ENCODE data around the gene OCA2.

Gene OCA2

GRCh38 chr15:27935328-27935727 lies 163.8 kb downstream of the OCA2 start:
- DNase-seq = no peak

GRCh38 chr15:27934782-27935181 lies 164.3 kb downstream of the OCA2 start:
- no peak for DNase-seq

- no peak for DNase-seq
These were observed 165.6 kb downstream of the OCA2 start for GRCh38 chr15:27933562-27933961.

GRCh38 chr15:27932600-27932999 lies 166.5 kb downstream of the OCA2 start:
- DNase-seq = no peak

GRCh38 chr15:27928386-27928785 lies 170.7 kb downstream of the OCA2 start:
- peak in 1 of 2 experiments; percentile 6 for DNase-seq

GRCh38 chr15:27912283-27912682 lies 186.8 kb downstream of the OCA2 start:
- DNase-seq = no peak

- no peak for DNase-seq
These were observed 192.3 kb downstream of the OCA2 start for GRCh38 chr15:27906802-27907201.

- DNase-seq = no peak
These were observed 195.7 kb downstream of the OCA2 start for GRCh38 chr15:27903405-27903804.

GRCh38 chr15:27902680-27903385 lies 196.3 kb downstream of the OCA2 start:
- DNase-seq = no peak

GRCh38 chr15:27899583-27900285 lies 199.4 kb downstream of the OCA2 start:
- no peak for DNase-seq

GRCh38 chr15:27897481-27897880 lies 201.6 kb downstream of the OCA2 start:
- DNase-seq = no peak

- DNase-seq = no peak
These were observed 204.5 kb downstream of the OCA2 start for GRCh38 chr15:27894645-27895044.

- DNase-seq = no peak
These were observed 209.9 kb downstream of the OCA2 start for GRCh38 chr15:27889258-27889657.

- DNase-seq = peak; percentile 6 to 42
These were observed 213.9 kb downstream of the OCA2 start for GRCh38 chr15:27885201-27885600.

- no peak for DNase-seq
These were observed 214.4 kb downstream of the OCA2 start for GRCh38 chr15:27884726-27885125.

GRCh38 chr15:27878841-27879240 lies 220.3 kb downstream of the OCA2 start:
- DNase-seq = no peak

- DNase-seq = no peak
These were observed 225.3 kb downstream of the OCA2 start for GRCh38 chr15:27873828-27874227.

GRCh38 chr15:27873039-27873438 lies 226.1 kb downstream of the OCA2 start:
- no peak for DNase-seq

- no peak for DNase-seq
These were observed 226.8 kb downstream of the OCA2 start for GRCh38 chr15:27872355-27872754.

GRCh38 chr15:27871902-27872260 lies 227.2 kb downstream of the OCA2 start:
- no peak for DNase-seq

- DNase-seq = no peak
These were observed 227.8 kb downstream of the OCA2 start for GRCh38 chr15:27871078-27871901.

- DNase-seq = no peak
These were observed 228.8 kb downstream of the OCA2 start for GRCh38 chr15:27870320-27870719.

GRCh38 chr15:27869697-27870281 lies 229.3 kb downstream of the OCA2 start:
- no peak for DNase-seq

Data from NCI-H2081 (cell line).